ENCODE data around the gene SNX15. TPM values are rescaled to one million over a fixed set of nuclear protein-coding genes. Genes with fewer than 3 reads are reported as not detected.

SNX15 gene
- total RNA-seq, 1 donor from 2014 or later, result 24.1 TPM

DNA sequence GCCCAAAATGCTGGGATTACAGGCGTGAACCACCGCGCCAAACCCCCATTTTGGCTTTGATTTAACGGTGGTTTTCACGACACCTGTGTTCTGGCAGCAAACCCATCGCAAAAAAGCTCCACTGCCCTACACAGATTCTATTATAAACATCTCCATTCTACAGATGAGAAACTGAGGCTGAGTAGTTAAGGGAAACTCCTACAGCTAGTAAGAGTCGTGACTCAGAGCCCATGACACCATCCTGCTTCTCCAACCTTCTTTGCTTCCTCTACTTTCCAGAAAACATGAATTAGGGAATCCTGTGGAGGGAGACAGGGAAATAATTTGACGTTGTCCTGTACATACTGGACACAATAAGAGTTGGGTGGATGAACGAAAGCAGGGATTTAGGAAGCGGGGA lies 429 bp upstream of the SNX15 start:
- peaks cover 28% of the 10 kb centered on the region for H3K4me1 ChIP-seq
- no peaks in the 10 kb centered on the region for H3K27me3 ChIP-seq
- no peaks in the 10 kb centered on the region for H3K9me3 ChIP-seq
- no peak for DNase-seq (ENCODE audit: extremely low spot score in 2 of 2)
- intact Hi-C loops (cut with DNase I), result no loop called here
- peak overlapping the region; percentile 86 for H3K27ac ChIP-seq
- TF ChIP-seq POLR2A (IDR thresholded peaks at IDR 0.05) (no peak), POLR2AphosphoS5 (IDR thresholded peaks at IDR 0.05; ENCODE audit: insufficient read depth in 1 of 2, low read depth in 1 of 2) (no peak), CTCF (IDR thresholded peaks at IDR 0.05) (no peak)
- peak overlapping the region; percentile 55 to 57 for H3K4me3 ChIP-seq
- peaks cover 0 to 6% of the 10 kb centered on the region in 2 donors for H3K36me3 ChIP-seq

- TF ChIP-seq POLR2AphosphoS5 (IDR thresholded peaks at IDR 0.05; ENCODE audit: insufficient read depth in 1 of 2, low read depth in 1 of 2), result no peak
- TF ChIP-seq POLR2A (IDR thresholded peaks at IDR 0.05), result no peak
- TF ChIP-seq CTCF (IDR thresholded peaks at IDR 0.05), result no peak
- intact Hi-C loops (cut with DNase I), result no loop called here
- H3K36me3 ChIP-seq, result peaks cover 0 to 42% of the 10 kb centered on the region in 2 donors
Measured at GRCh38 chr11:65032216-65032615, 5.0 kb downstream of the SNX15 start.

DNA sequence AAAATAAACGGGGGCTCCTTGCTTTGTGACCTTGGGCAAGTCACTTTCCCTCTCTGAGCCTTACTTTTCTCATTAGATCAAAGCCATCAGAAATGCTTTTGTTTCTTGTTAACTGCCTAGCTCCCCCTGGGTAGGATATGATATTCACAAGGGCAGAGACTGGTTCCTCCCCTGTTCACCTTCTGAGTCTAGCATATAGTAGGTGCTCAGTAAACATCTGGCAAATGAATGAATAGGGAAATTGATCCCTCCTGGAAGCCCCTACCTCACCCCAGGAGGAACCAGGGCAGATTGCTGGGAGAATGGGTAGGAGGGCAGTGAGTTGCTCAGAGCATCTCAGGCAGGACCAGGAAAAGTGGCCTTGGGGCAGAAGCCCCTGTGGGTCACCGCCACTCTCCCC lies 7.2 kb downstream of the SNX15 start:
- intact Hi-C loops (cut with DNase I), result no loop called here
- Histone ChIP-seq H3K9me3 (no peaks in the 10 kb centered on the region), H3K4me1 (peaks cover 5% of the 10 kb centered on the region), H3K4me3 (no peak overlapping the region), H3K36me3 (peaks cover 0 to 56% of the 10 kb centered on the region in 2 donors), H3K27ac (no peak overlapping the region), H3K27me3 (no peaks in the 10 kb centered on the region)
- no peak for DNase-seq (ENCODE audit: extremely low spot score in 2 of 2)
- TF ChIP-seq POLR2AphosphoS5 (IDR thresholded peaks at IDR 0.05; ENCODE audit: insufficient read depth in 1 of 2, low read depth in 1 of 2) (no peak), POLR2A (IDR thresholded peaks at IDR 0.05) (no peak), CTCF (IDR thresholded peaks at IDR 0.05) (no peak)

More at GRCh38 chr11:65032216-65032615, 5.0 kb downstream of the SNX15 start:
- H3K4me1 ChIP-seq, result peaks cover 21% of the 10 kb centered on the region
- H3K27me3 ChIP-seq, result no peaks in the 10 kb centered on the region
- no peak overlapping the region for H3K27ac ChIP-seq
- no peak overlapping the region for H3K4me3 ChIP-seq
- no peaks in the 10 kb centered on the region for H3K9me3 ChIP-seq
- DNase-seq (ENCODE audit: extremely low spot score in 2 of 2), result no peak

DNA sequence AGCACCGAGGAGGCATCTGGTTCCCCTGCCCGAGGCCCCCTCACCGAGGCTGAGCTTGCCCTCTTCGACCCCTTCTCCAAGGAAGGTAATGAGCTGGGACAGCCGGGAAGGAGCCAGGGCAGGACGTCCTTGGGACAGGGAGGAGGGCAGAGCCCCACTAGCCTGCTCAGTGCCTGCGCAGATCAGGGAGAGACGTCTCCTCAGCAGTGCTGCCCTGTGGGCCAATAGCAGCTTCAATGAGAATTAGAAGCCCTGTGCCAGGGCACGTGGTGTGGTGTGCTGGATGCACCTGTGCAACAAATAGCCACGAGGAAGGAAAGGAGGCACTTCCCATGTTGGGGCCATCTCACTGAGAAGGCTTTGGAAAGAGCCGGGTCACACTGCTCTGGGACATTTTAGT lies 8.3 kb downstream of the SNX15 start:
- Histone ChIP-seq H3K4me1 (peaks cover 7% of the 10 kb centered on the region), H3K27ac (no peak overlapping the region), H3K9me3 (no peaks in the 10 kb centered on the region), H3K27me3 (no peaks in the 10 kb centered on the region), H3K36me3 (peaks cover 0 to 60% of the 10 kb centered on the region in 2 donors), H3K4me3 (no peak overlapping the region)
- TF ChIP-seq POLR2A (IDR thresholded peaks at IDR 0.05) (no peak), POLR2AphosphoS5 (IDR thresholded peaks at IDR 0.05; ENCODE audit: insufficient read depth in 1 of 2, low read depth in 1 of 2) (no peak), CTCF (IDR thresholded peaks at IDR 0.05) (no peak)
- DNase-seq (ENCODE audit: extremely low spot score in 2 of 2), result no peak
- intact Hi-C loops (cut with DNase I), result no loop called here

- intact Hi-C loops (cut with DNase I), result no loop called here
- Histone ChIP-seq H3K36me3 (peaks cover 0 to 59% of the 10 kb centered on the region in 2 donors), H3K9me3 (no peaks in the 10 kb centered on the region), H3K27me3 (no peaks in the 10 kb centered on the region), H3K27ac (no peak overlapping the region), H3K4me1 (peaks cover 11% of the 10 kb centered on the region), H3K4me3 (no peak overlapping the region)
- no peak for DNase-seq (ENCODE audit: extremely low spot score in 2 of 2)
- TF ChIP-seq POLR2AphosphoS5 (IDR thresholded peaks at IDR 0.05; ENCODE audit: insufficient read depth in 1 of 2, low read depth in 1 of 2) (no peak), CTCF (IDR thresholded peaks at IDR 0.05) (no peak), POLR2A (IDR thresholded peaks at IDR 0.05) (no peak)
Measured at GRCh38 chr11:65036931-65037330, 9.7 kb downstream of the SNX15 start.
